ENCODE measurements around the gene MTA3. TPM values are rescaled to one million over a fixed set of nuclear protein-coding genes. Genes with fewer than 3 reads are reported as not detected.
"Not testable (repeated sequence)": the region's sequence is repeated elsewhere in the genome, so short reads cannot be mapped to it uniquely, and the experiment has no call there.

MTA3 gene
- total RNA-seq, 1 donor from 2014 or later: 31.7 TPM

DNA sequence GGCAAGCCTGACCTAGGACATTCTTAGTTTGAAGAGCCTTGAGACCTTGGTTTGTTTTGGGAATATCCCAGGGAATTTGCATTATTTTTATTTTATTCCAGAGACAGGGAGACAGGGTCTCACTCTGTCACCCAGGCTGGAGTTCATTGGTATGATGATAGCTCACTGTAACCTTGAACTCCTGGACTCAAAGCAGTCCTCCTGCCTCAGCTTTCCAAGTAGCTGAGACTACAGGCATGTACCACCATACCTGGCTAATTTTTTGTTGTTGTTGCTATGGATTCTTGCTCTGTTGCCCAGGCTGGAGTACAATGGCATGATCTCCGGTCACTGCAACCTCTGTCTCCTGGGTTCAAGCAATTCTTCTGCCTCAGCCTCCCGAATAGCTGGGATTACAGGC is 4.8 kb downstream of the MTA3 start:
- Mint-ChIP-seq H3K4me3 (no peak overlapping the region), H3K27me3 (no peaks in the 10 kb centered on the region), H3K4me1 (peaks cover 25% of the 10 kb centered on the region), H3K36me3 (ENCODE audit: low read depth) (peaks cover 32% of the 10 kb centered on the region), H3K27ac (no peak overlapping the region), H3K9me3 (no peaks in the 10 kb centered on the region)
- intact Hi-C loops (cut with micrococcal nuclease): no loop called here
- DNase-seq: no peak

- H3K4me3 Mint-ChIP-seq: peak overlapping the region; percentile 5
- H3K27me3 Mint-ChIP-seq: no peaks in the 10 kb centered on the region
- H3K36me3 Mint-ChIP-seq (ENCODE audit: low read depth): peaks cover 49% of the 10 kb centered on the region
- intact Hi-C loops (cut with micrococcal nuclease): no loop called here
- H3K27ac Mint-ChIP-seq: peak overlapping the region; percentile 64
- H3K9me3 Mint-ChIP-seq: no peaks in the 10 kb centered on the region
- DNase-seq: peak; percentile 62
- peaks cover 20% of the 10 kb centered on the region for H3K4me1 Mint-ChIP-seq
Measured at GRCh38 chr2:42575458-42576064, 7.1 kb downstream of the MTA3 start.

GRCh38 chr2:42578621-42579020 is 10.2 kb downstream of the MTA3 start:
- intact Hi-C loops (cut with micrococcal nuclease): no loop called here
- DNase-seq: no peak
- peaks cover 48% of the 10 kb centered on the region for H3K36me3 Mint-ChIP-seq (ENCODE audit: low read depth)

DNA sequence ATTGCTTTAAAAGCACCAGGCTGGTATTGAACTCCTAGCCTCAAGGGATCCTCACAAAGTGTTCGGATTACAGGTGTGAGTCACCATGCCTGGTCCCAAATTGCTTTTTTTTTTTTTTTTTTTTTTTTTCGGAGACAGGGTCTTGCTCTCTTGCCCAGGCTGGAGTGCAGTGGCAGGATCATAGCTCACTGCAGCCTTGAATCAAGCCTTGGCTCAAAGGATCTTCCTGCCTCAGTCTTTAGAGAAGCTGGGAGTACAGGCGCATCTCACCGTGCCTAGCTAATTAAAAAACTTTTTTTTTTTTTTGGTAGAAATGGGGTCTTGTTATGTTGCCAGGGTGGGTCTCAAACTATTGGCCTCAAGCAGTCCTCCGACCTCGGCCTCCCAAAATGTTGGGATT is 12.8 kb downstream of the MTA3 start:
- peaks cover 9% of the 10 kb centered on the region for H3K4me1 Mint-ChIP-seq
- H3K27me3 Mint-ChIP-seq: no peaks in the 10 kb centered on the region
- no peak overlapping the region for H3K27ac Mint-ChIP-seq
- intact Hi-C loops (cut with micrococcal nuclease): no loop called here
- H3K36me3 Mint-ChIP-seq (ENCODE audit: low read depth): peaks cover 43% of the 10 kb centered on the region
- H3K4me3 Mint-ChIP-seq: no peak overlapping the region
- DNase-seq: no peak
- H3K9me3 Mint-ChIP-seq: no peaks in the 10 kb centered on the region

More at GRCh38 chr2:42578621-42579020, 10.2 kb downstream of the MTA3 start:
- Mint-ChIP-seq H3K27me3 (no peaks in the 10 kb centered on the region), H3K4me3 (no peak overlapping the region), H3K4me1 (peaks cover 23% of the 10 kb centered on the region), H3K27ac (no peak overlapping the region), H3K9me3 (no peaks in the 10 kb centered on the region)

DNA sequence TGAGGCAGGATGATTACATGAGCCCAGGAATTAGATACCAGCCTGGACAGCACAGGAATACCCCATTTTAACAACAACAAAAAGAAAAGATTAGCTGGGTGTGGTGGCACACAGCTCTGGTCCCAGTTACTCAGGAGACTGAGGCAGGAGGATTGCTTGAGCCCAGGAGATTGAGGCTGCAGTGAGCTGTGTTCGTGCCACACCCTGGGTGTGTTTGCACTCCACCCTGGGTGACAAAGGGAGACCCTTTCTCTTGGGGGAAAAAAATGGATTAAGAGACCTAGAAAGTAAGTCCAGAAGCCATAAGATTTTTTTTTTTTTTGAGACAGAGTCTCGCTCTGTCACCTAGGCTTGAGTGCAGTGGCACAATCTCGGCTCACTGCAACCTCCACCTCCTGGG is 16.2 kb downstream of the MTA3 start:
- H3K27ac Mint-ChIP-seq; DNase-seq; H3K27me3 Mint-ChIP-seq; H3K4me1 Mint-ChIP-seq; H3K9me3 Mint-ChIP-seq; H3K4me3 Mint-ChIP-seq; intact Hi-C loops (cut with micrococcal nuclease): not testable (repeated sequence)
- H3K36me3 Mint-ChIP-seq (ENCODE audit: low read depth): peaks cover 35% of the 10 kb centered on the region

GRCh38 chr2:42585779-42586178 is 17.3 kb downstream of the MTA3 start:
- Mint-ChIP-seq H3K27me3 (no peaks in the 10 kb centered on the region), H3K36me3 (ENCODE audit: low read depth) (peaks cover 32% of the 10 kb centered on the region), H3K4me1 (peaks cover 4% of the 10 kb centered on the region), H3K4me3 (no peak overlapping the region), H3K9me3 (no peaks in the 10 kb centered on the region), H3K27ac (no peak overlapping the region)
- DNase-seq: no peak
- intact Hi-C loops (cut with micrococcal nuclease): no loop called here

GRCh38 chr2:42587526-42588117 is 19.2 kb downstream of the MTA3 start:
- no peaks in the 10 kb centered on the region for H3K9me3 Mint-ChIP-seq
- H3K36me3 Mint-ChIP-seq (ENCODE audit: low read depth): peaks cover 28% of the 10 kb centered on the region
- H3K4me3 Mint-ChIP-seq: no peak overlapping the region
- H3K4me1 Mint-ChIP-seq: peaks cover 3% of the 10 kb centered on the region
- no peaks in the 10 kb centered on the region for H3K27me3 Mint-ChIP-seq
- H3K27ac Mint-ChIP-seq: no peak overlapping the region
- no peak for DNase-seq
- intact Hi-C loops (cut with micrococcal nuclease): no loop called here

GRCh38 chr2:42588121-42588520 is 19.7 kb downstream of the MTA3 start:
- Mint-ChIP-seq H3K4me1 (peaks cover 1% of the 10 kb centered on the region), H3K27ac (no peak overlapping the region), H3K9me3 (no peaks in the 10 kb centered on the region), H3K4me3 (no peak overlapping the region), H3K36me3 (ENCODE audit: low read depth) (peaks cover 25% of the 10 kb centered on the region), H3K27me3 (no peaks in the 10 kb centered on the region)
- intact Hi-C loops (cut with micrococcal nuclease): no loop called here
- DNase-seq: no peak

GRCh38 chr2:42590176-42590575 is 21.7 kb downstream of the MTA3 start:
- Mint-ChIP-seq H3K4me1 (no peaks in the 10 kb centered on the region), H3K36me3 (ENCODE audit: low read depth) (peaks cover 16% of the 10 kb centered on the region), H3K27me3 (no peaks in the 10 kb centered on the region), H3K9me3 (no peaks in the 10 kb centered on the region), H3K4me3 (no peak overlapping the region), H3K27ac (no peak overlapping the region)
- intact Hi-C loops (cut with micrococcal nuclease): no loop called here
- no peak for DNase-seq

DNA sequence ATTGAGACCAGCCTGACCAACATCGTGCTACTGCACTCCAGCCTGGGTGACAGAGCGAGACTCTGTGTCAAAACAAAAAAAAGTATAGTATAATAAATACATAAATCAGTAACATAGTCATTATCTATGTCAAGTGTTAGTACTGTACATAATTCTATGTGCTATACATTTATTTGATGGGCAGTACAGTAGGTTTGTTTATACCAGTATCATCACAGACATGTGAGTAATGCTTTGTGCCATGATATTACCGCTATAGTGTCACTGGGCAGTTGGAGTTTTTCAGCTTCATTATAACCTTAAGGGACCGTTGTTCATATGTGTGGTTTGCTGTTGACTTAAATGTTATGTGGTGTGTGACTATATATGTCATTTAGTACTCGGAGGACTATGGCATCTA is 24.9 kb downstream of the MTA3 start:
- Mint-ChIP-seq H3K27ac (no peak overlapping the region), H3K4me3 (no peak overlapping the region), H3K36me3 (ENCODE audit: low read depth) (peaks cover 8% of the 10 kb centered on the region), H3K27me3 (no peaks in the 10 kb centered on the region), H3K9me3 (no peaks in the 10 kb centered on the region), H3K4me1 (no peaks in the 10 kb centered on the region)
- DNase-seq: no peak
- intact Hi-C loops (cut with micrococcal nuclease): no loop called here

DNA sequence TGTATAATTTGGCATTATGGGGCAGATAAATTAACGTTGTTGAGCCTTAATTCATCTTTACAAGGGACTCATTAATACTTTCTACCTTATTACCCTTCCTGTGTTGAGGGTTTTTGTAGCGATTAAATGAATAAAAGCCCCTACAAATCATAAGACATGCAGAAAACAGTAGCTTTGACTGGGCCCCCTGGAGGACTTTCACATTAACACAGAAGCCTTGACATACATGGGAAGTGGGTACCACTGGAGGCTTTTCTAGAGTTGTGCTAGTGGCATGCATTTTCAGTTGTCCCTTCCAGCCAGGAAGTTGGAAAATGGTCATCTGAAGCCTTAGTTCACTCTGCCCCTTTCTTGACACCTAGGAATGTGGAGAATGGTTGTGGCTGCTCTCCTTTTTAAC is 30.2 kb downstream of the MTA3 start:
- Mint-ChIP-seq H3K9me3 (no peaks in the 10 kb centered on the region), H3K27me3 (no peaks in the 10 kb centered on the region), H3K27ac (no peak overlapping the region), H3K4me1 (peaks cover 3% of the 10 kb centered on the region), H3K4me3 (no peak overlapping the region), H3K36me3 (ENCODE audit: low read depth) (peaks cover 2% of the 10 kb centered on the region)
- DNase-seq: no peak
- intact Hi-C loops (cut with micrococcal nuclease): no loop called here

- H3K4me1 Mint-ChIP-seq: peaks cover 3% of the 10 kb centered on the region
- intact Hi-C loops (cut with micrococcal nuclease): no loop called here
- no peaks in the 10 kb centered on the region for H3K9me3 Mint-ChIP-seq
- no peak overlapping the region for H3K4me3 Mint-ChIP-seq
- no peaks in the 10 kb centered on the region for H3K27me3 Mint-ChIP-seq
- no peak for DNase-seq
- H3K36me3 Mint-ChIP-seq (ENCODE audit: low read depth): peaks cover 2% of the 10 kb centered on the region
- H3K27ac Mint-ChIP-seq: no peak overlapping the region
Measured at GRCh38 chr2:42601076-42601475, 32.6 kb downstream of the MTA3 start.

DNA sequence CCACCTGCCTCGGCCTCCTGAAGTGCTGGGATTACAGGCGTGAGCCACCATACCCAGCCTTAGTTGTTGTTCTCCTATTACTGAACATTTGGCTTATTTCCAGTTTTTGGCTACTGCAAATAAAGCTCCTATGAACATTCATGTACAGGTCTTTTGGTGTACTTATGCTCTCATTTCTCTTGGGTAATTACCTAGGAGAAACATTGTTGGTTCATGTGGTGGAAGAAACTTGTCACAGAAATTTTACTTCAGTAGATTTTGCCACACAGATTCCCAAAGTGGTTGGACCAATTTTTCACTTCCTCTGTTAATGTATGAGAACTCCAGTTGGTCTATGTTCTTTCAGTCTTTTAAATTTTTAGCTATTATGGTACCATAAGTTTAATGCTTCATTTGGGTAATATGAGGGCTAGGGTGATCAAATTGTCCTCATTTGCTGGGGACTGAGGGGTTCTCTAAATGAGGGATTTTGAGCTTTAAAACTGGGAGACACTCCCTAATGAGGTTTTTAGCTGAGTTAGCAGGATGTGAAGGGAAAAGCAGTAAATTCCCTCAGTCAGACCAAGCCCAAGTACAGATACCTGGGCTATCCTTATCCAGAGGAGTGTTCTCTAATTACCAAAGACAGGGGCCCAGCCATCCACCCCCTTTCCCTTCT is 33.9 kb downstream of the MTA3 start:
- Mint-ChIP-seq H3K27ac (no peak overlapping the region), H3K4me3 (no peak overlapping the region), H3K27me3 (no peaks in the 10 kb centered on the region), H3K36me3 (ENCODE audit: low read depth) (peaks cover 2% of the 10 kb centered on the region), H3K9me3 (no peaks in the 10 kb centered on the region), H3K4me1 (peaks cover 3% of the 10 kb centered on the region)
- intact Hi-C loops (cut with micrococcal nuclease): no loop called here
- no peak for DNase-seq

DNA sequence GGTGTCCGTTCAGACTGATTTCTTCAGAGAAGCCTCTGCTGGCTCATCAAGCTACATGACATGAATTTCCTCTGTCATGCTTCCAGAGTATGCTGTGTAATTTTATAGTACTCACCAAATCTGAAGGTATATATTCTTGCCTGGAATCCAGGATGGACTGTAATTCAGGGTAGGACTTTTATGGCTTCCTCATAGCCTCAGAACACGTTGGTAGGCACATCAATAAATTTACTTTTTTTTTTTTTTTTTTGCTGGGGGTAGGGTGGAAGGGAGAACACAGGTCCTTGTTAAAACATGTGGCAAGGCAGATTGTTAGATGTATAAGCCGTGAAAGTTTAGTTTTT is 34.4 kb downstream of the MTA3 start:
- Mint-ChIP-seq H3K27me3 (no peaks in the 10 kb centered on the region), H3K4me1 (peaks cover 3% of the 10 kb centered on the region)
- intact Hi-C loops (cut with micrococcal nuclease): no loop called here

More for the DNA sequence above, 34.4 kb downstream of the MTA3 start:
- no peak for DNase-seq
- no peak overlapping the region for H3K4me3 Mint-ChIP-seq
- H3K36me3 Mint-ChIP-seq (ENCODE audit: low read depth): peaks cover 2% of the 10 kb centered on the region
- no peak overlapping the region for H3K27ac Mint-ChIP-seq
- H3K9me3 Mint-ChIP-seq: no peaks in the 10 kb centered on the region

Measured in activated CD4-positive, alpha-beta T cell treated with anti-CD3 and anti-CD28 coated beads, Interleukin-2, amount 10 ng/mL, durations not matched to agents 24 days and 14 days (primary cell).